ENCODE data around the gene ZNF526.

ZNF526 gene

GRCh38 chr19:42197375-42197817 lies 22.7 kb upstream of the ZNF526 start (continued):
- TF ChIP-seq PATZ1 (CRISPR knock-in tag; IDR thresholded peaks at IDR 0.05; ENCODE audit: borderline replicate concordance), result no peak
- TF ChIP-seq SNAI2 (CRISPR knock-in tag; IDR thresholded peaks at IDR 0.05), result no peak

DNA sequence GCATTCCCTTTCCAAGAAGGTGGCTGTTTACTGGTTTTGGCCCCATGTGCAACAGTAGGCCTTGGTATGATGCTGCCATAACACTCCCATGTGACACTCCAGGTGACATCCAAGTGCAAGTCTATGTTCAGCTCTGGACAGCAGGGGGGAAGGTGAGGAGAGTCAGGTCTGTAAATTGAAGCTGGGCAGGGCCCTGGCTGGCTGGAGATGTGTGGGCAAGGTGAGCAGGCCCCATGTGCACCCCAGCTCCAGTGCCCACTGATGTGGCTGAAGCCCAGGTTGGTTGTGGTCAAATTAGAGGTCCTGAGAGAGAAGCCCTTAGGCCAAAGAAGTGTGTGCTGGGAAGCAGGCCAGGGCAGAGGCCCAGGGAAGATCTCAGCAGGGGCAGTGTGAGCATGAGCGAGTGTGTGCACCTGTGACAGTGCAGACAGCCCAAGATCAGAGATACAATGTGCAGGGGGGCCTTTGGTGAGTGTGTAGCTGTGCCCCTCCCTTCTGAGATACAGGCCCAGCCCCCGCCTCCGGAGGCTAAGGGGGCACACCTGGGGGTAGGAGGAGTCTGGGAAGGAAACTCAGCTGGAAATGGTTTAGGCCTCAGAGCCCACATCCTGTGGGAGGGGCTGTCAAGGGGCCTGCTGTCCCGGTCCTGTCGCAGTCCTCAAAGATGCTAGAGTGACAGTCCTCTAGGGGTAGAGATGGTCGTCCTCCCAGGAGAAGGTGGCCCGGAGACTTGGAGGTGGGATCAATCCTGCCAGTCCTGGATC lies 21.3 kb upstream of the ZNF526 start:
- no peak for ATAC-seq
- TF ChIP-seq POU6F1 (CRISPR knock-in tag; IDR thresholded peaks at IDR 0.05; ENCODE audit: borderline replicate concordance, low read depth) (no peak), CSRNP3 (CRISPR knock-in tag; IDR thresholded peaks at IDR 0.05) (no peak), PPARA (CRISPR knock-in tag; IDR thresholded peaks at IDR 0.05; ENCODE audit: borderline replicate concordance) (no peak), ZNF70 (CRISPR knock-in tag; IDR thresholded peaks at IDR 0.05) (no peak), ISL1 (CRISPR knock-in tag; IDR thresholded peaks at IDR 0.05) (no peak), BACH2 (CRISPR knock-in tag; IDR thresholded peaks at IDR 0.05; ENCODE audit: borderline replicate concordance) (no peak), SNAI2 (CRISPR knock-in tag; IDR thresholded peaks at IDR 0.05) (no peak), ZC3H10 (CRISPR knock-in tag; IDR thresholded peaks at IDR 0.05) (no peak), GLIS3 (CRISPR knock-in tag; IDR thresholded peaks at IDR 0.05) (no peak), TOX (CRISPR knock-in tag; IDR thresholded peaks at IDR 0.05; ENCODE audit: borderline replicate concordance) (no peak), ZFP3 (CRISPR knock-in tag; IDR thresholded peaks at IDR 0.05) (no peak), PATZ1 (CRISPR knock-in tag; IDR thresholded peaks at IDR 0.05; ENCODE audit: borderline replicate concordance) (no peak), CSDC2 (CRISPR knock-in tag; IDR thresholded peaks at IDR 0.05) (no peak), ZNF565 (CRISPR knock-in tag; conservative IDR thresholded peaks at IDR 0.05; ENCODE audit: low read depth) (no peak), TCF4 (CRISPR knock-in tag; IDR thresholded peaks at IDR 0.05; ENCODE audit: borderline replicate concordance) (no peak), ZNF8 (CRISPR knock-in tag; IDR thresholded peaks at IDR 0.05) (no peak), OSR1 (CRISPR knock-in tag; IDR thresholded peaks at IDR 0.05) (no peak), RARB (CRISPR knock-in tag; IDR thresholded peaks at IDR 0.05) (no peak)
- TF ChIP-seq, protein P1, sequence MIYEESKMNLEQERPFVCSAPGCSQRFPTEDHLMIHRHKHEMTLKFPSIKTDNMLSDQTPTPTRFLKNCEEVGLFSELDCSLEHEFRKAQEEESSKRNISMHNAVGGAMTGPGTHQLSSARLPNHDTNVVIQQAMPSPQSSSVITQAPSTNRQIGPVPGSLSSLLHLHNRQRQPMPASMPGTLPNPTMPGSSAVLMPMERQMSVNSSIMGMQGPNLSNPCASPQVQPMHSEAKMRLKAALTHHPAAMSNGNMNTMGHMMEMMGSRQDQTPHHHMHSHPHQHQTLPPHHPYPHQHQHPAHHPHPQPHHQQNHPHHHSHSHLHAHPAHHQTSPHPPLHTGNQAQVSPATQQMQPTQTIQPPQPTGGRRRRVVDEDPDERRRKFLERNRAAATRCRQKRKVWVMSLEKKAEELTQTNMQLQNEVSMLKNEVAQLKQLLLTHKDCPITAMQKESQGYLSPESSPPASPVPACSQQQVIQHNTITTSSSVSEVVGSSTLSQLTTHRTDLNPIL (CRISPR knock-in tag; IDR thresholded peaks at IDR 0.05; ENCODE audit: low read depth), result no peak

DNA sequence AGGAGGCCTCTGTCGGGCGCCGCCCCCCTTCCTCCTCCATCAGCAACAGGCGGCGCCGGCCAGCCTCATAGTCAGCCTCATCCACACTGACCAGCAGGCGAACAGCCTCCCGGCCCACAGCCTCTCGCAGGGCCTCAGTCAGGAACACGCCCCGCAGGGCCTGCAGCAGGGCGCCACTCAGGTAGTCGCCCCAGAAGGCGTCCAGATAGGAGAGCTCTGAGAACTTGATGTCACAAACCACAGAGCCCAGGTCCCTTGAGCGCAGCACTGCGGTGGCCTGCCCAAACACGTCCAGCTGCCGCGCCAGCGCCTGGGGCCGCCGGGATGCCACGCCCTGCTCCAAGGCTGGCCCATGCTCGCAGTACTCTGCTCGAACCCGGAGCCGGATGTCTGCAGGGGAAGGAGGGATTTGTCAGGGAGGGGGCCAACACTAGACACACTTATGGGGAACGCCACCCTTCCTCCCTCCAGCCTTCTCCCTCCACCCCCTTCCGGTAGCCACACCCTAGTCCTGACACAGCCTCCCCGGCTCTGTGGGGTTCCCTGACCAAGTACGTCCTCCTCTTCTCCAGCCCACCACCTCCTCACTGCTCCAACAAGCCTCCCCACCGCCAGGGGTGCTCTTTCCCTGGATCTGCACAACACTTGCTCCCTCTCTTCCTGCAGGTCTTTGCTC lies 20.5 kb upstream of the ZNF526 start:
- ATAC-seq, result no peak
- no peak for TF ChIP-seq ZNF565 (CRISPR knock-in tag; conservative IDR thresholded peaks at IDR 0.05; ENCODE audit: low read depth)
- TF ChIP-seq POU6F1 (CRISPR knock-in tag; IDR thresholded peaks at IDR 0.05; ENCODE audit: borderline replicate concordance, low read depth), result no peak
- TF ChIP-seq, protein P1 (CRISPR knock-in tag; IDR thresholded peaks at IDR 0.05; ENCODE audit: low read depth), result no peak
- no peak for TF ChIP-seq PPARA (CRISPR knock-in tag; IDR thresholded peaks at IDR 0.05; ENCODE audit: borderline replicate concordance)
- no peak for TF ChIP-seq SNAI2 (CRISPR knock-in tag; IDR thresholded peaks at IDR 0.05)
- no peak for TF ChIP-seq RARB (CRISPR knock-in tag; IDR thresholded peaks at IDR 0.05)
- no peak for TF ChIP-seq ZNF8 (CRISPR knock-in tag; IDR thresholded peaks at IDR 0.05)
- TF ChIP-seq BACH2 (CRISPR knock-in tag; IDR thresholded peaks at IDR 0.05; ENCODE audit: borderline replicate concordance), result no peak
- no peak for TF ChIP-seq TSHZ2 (CRISPR knock-in tag; IDR thresholded peaks at IDR 0.05)
- TF ChIP-seq OSR1 (CRISPR knock-in tag; IDR thresholded peaks at IDR 0.05), result no peak
- TF ChIP-seq ZNF70 (CRISPR knock-in tag; IDR thresholded peaks at IDR 0.05), result no peak
- TF ChIP-seq ARNTL (CRISPR knock-in tag; IDR thresholded peaks at IDR 0.05; ENCODE audit: borderline replicate concordance, low read depth), result no peak

Data from SK-N-SH treated with all-trans-retinoic acid at 6 μM for 48 hours (cell line).